ENCODE measurements around the gene LCA5L.

The LCA5L gene

GRCh38 chr21:39445321-39446269 lies at the start of gene LCA5L:
LCA5L (minus strand) TSS chr21:39445778; CDS start chr21:39428493, 17,285 bp downstream.
- TF ChIP-seq CTCF (IDR thresholded peaks at IDR 0.05; ENCODE audit: poor library complexity, severe bottlenecking) = peak; percentile 8
- Histone ChIP-seq H3K9me3 (ENCODE audit: severe bottlenecking) (no peaks in the 10 kb centered on the region), H3K27ac (ENCODE audit: poor library complexity, severe bottlenecking) (peak within 1 kb of the TSS; percentile 4), H3K36me3 (ENCODE audit: low read depth) (no peaks in the 10 kb centered on the region), H3K4me1 (ENCODE audit: insufficient read depth, poor library complexity, severe bottlenecking) (no peaks in the 10 kb centered on the region), H3K27me3 (ENCODE audit: insufficient read depth, poor library complexity, severe bottlenecking) (no peaks in the 10 kb centered on the region), H3K4me3 (ENCODE audit: severe bottlenecking) (peak within 1 kb of the TSS; percentile 49)
- peak; percentile 78 for DNase-seq (ENCODE audit: low spot score)
- peak; percentile 84 for ATAC-seq (ENCODE audit: low read depth)

- no peak for TF ChIP-seq CTCF (IDR thresholded peaks at IDR 0.05; ENCODE audit: poor library complexity, severe bottlenecking)
- H3K27ac ChIP-seq (ENCODE audit: poor library complexity, severe bottlenecking) = no peak overlapping the region
- DNase-seq (ENCODE audit: low spot score) (no peak), ATAC-seq (ENCODE audit: low read depth) (no peak)
- no peaks in the 10 kb centered on the region for H3K27me3 ChIP-seq (ENCODE audit: insufficient read depth, poor library complexity, severe bottlenecking)
- H3K36me3 ChIP-seq (ENCODE audit: low read depth) = no peaks in the 10 kb centered on the region
- H3K9me3 ChIP-seq (ENCODE audit: severe bottlenecking) = no peaks in the 10 kb centered on the region
- no peak overlapping the region for H3K4me3 ChIP-seq (ENCODE audit: severe bottlenecking)
- no peaks in the 10 kb centered on the region for H3K4me1 ChIP-seq (ENCODE audit: insufficient read depth, poor library complexity, severe bottlenecking)
Measured at GRCh38 chr21:39489380-39489924, 43.9 kb upstream of the LCA5L start.

- ATAC-seq (ENCODE audit: low read depth) (no peak), DNase-seq (ENCODE audit: low spot score) (no peak)
- Histone ChIP-seq H3K36me3 (ENCODE audit: low read depth) (no peaks in the 10 kb centered on the region), H3K27me3 (ENCODE audit: insufficient read depth, poor library complexity, severe bottlenecking) (no peaks in the 10 kb centered on the region), H3K27ac (ENCODE audit: poor library complexity, severe bottlenecking) (no peak overlapping the region), H3K4me1 (ENCODE audit: insufficient read depth, poor library complexity, severe bottlenecking) (no peaks in the 10 kb centered on the region), H3K4me3 (ENCODE audit: severe bottlenecking) (no peak overlapping the region), H3K9me3 (ENCODE audit: severe bottlenecking) (no peaks in the 10 kb centered on the region)
- no peak for TF ChIP-seq CTCF (IDR thresholded peaks at IDR 0.05; ENCODE audit: poor library complexity, severe bottlenecking)
Measured at GRCh38 chr21:39484711-39485276, 39.2 kb upstream of the LCA5L start.

GRCh38 chr21:39483917-39484316 lies 38.3 kb upstream of the LCA5L start:
- DNase-seq (ENCODE audit: low spot score) = no peak
- H3K36me3 ChIP-seq (ENCODE audit: low read depth) = no peaks in the 10 kb centered on the region
- H3K27ac ChIP-seq (ENCODE audit: poor library complexity, severe bottlenecking) = no peak overlapping the region
- no peaks in the 10 kb centered on the region for H3K4me1 ChIP-seq (ENCODE audit: insufficient read depth, poor library complexity, severe bottlenecking)
- H3K27me3 ChIP-seq (ENCODE audit: insufficient read depth, poor library complexity, severe bottlenecking) = no peaks in the 10 kb centered on the region
- no peak overlapping the region for H3K4me3 ChIP-seq (ENCODE audit: severe bottlenecking)
- no peak for TF ChIP-seq CTCF (IDR thresholded peaks at IDR 0.05; ENCODE audit: poor library complexity, severe bottlenecking)
- H3K9me3 ChIP-seq (ENCODE audit: severe bottlenecking) = no peaks in the 10 kb centered on the region
- ATAC-seq (ENCODE audit: low read depth) = no peak

Measured in RWPE2 (cell line).